Right kidney (tissue), 9 donors: ENCODE data around the gene PRR13.
"Not testable (repeated sequence)": the region's sequence is repeated elsewhere in the genome, so short reads cannot be mapped to it uniquely, and the experiment has no call there.

ENCODE experiments used
- DNase-seq: peaks from one replicate; pipeline ENCODE4 v3.0.0-alpha.2; 2016
- long read RNA-seq, 8 donors: transcript quantifications; one replicate each; lab custom pipeline, GENCODE V29; 2026

PRR13 gene, protein sequence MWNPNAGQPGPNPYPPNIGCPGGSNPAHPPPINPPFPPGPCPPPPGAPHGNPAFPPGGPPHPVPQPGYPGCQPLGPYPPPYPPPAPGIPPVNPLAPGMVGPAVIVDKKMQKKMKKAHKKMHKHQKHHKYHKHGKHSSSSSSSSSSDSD
- long read RNA-seq, donor 1, transcript PRR13-208 (3 exons, 786 nt) = minor isoform, 13 of 100 reads
- long read RNA-seq, donor 1, transcript PRR13-202 (4 exons, 1,229 nt) = major isoform, 39 of 100 reads
- long read RNA-seq, donor 1, transcript PRR13-209 (4 exons, 625 nt) = minor isoform, 8 of 100 reads
- long read RNA-seq, donor 1, partial matches to known transcripts = 37 of 100 reads
- long read RNA-seq, donor 1, other reads (novel, unspliced or antisense) = 0 of 100 reads
- long read RNA-seq, donor 2, transcript PRR13-208 (3 exons, 786 nt) = minor isoform, 9 of 76 reads
- long read RNA-seq, donor 2, transcript PRR13-202 (4 exons, 1,229 nt) = major isoform, 24 of 76 reads
- long read RNA-seq, donor 2, partial matches to known transcripts = 34 of 76 reads
- long read RNA-seq, donor 2, other reads (novel, unspliced or antisense) = 0 of 76 reads
- long read RNA-seq, donor 3, transcript PRR13-202 (4 exons, 1,229 nt) = major isoform, 25 of 56 reads
- long read RNA-seq, donor 3, transcript PRR13-208 (3 exons, 786 nt) = minor isoform, 7 of 56 reads
- long read RNA-seq, donor 3, partial matches to known transcripts = 19 of 56 reads
- long read RNA-seq, donor 3, other reads (novel, unspliced or antisense) = 0 of 56 reads
- long read RNA-seq, donor 4, transcript PRR13-209 (4 exons, 625 nt) = minor isoform, 6 of 75 reads
- long read RNA-seq, donor 4, transcript PRR13-208 (3 exons, 786 nt) = minor isoform, 12 of 75 reads
- long read RNA-seq, donor 4, transcript PRR13-202 (4 exons, 1,229 nt) = major isoform, 31 of 75 reads
- long read RNA-seq, donor 4, partial matches to known transcripts = 26 of 75 reads
- long read RNA-seq, donor 4, other reads (novel, unspliced or antisense) = 0 of 75 reads
- long read RNA-seq, donor 5, transcript PRR13-208 (3 exons, 786 nt) = minor isoform, 11 of 82 reads
- long read RNA-seq, donor 5, transcript PRR13-202 (4 exons, 1,229 nt) = major isoform, 51 of 82 reads
- long read RNA-seq, donor 5, transcript PRR13-209 (4 exons, 625 nt) = minor isoform, 7 of 82 reads
- long read RNA-seq, donor 5, partial matches to known transcripts = 8 of 82 reads
- long read RNA-seq, donor 5, other reads (novel, unspliced or antisense) = 0 of 82 reads
- long read RNA-seq, donor 6, transcript PRR13-208 (3 exons, 786 nt) = minor isoform, 12 of 101 reads
- long read RNA-seq, donor 6, transcript PRR13-202 (4 exons, 1,229 nt) = major isoform, 30 of 101 reads
- long read RNA-seq, donor 6, partial matches to known transcripts = 56 of 101 reads
- long read RNA-seq, donor 6, other reads (novel, unspliced or antisense) = 0 of 101 reads
- long read RNA-seq, donor 7, transcript PRR13-202 (4 exons, 1,229 nt) = major isoform, 30 of 160 reads
- long read RNA-seq, donor 7, transcript PRR13-208 (3 exons, 786 nt) = minor isoform, 18 of 160 reads
- long read RNA-seq, donor 7, partial matches to known transcripts = 105 of 160 reads
- long read RNA-seq, donor 7, other reads (novel, unspliced or antisense) = 0 of 160 reads
- long read RNA-seq, donor 8, transcript PRR13-209 (4 exons, 625 nt) = minor isoform, 5 of 72 reads
- long read RNA-seq, donor 8, transcript PRR13-208 (3 exons, 786 nt) = minor isoform, 12 of 72 reads
- long read RNA-seq, donor 8, transcript PRR13-202 (4 exons, 1,229 nt) = major isoform, 31 of 72 reads
- long read RNA-seq, donor 8, partial matches to known transcripts = 24 of 72 reads
- long read RNA-seq, donor 8, other reads (novel, unspliced or antisense) = 0 of 72 reads

DNA sequence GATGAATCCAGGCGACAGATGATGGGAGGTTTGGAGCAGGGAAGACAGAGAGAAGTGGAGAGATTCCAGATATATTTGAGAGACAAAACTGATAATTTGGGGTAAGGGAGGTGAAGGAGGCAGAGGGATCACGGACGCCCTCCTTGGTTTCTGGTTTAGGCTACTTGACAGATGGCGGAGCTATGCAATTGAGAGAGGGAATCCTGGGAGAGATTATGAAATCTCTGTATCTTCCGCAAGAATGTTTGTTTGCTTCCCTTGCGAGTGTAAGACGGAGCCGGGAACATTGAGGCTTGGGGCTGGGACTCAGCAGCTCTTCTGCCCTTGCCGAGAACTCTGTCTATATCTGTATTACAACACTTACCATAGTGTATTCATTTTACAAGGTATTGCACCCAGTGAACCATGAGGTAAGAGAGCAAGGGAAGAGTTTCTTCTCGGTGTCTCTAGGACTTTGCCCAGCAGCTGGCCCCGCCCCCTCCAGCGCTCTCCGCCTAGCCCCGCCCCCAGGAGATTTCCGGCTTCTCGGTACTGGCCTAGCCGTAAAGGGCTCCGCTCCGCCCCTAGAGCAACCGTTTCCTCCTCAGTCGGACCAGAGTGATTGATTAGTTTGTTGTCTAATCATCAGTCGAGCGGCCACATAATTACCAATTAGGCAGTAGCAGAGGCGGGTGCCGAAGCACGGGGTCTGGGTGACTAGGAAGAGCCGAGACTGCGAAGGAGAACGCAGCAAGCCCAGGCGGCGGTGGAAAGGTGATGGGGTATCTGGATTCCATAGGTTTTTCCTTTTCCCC is at the start of gene PRR13:
PRR13 (plus strand) TSS at position 695 of the 794 bp plus-strand sequence. CDS start 981 bp downstream, outside the sequence.
- peak; percentile 92 for DNase-seq

DNA sequence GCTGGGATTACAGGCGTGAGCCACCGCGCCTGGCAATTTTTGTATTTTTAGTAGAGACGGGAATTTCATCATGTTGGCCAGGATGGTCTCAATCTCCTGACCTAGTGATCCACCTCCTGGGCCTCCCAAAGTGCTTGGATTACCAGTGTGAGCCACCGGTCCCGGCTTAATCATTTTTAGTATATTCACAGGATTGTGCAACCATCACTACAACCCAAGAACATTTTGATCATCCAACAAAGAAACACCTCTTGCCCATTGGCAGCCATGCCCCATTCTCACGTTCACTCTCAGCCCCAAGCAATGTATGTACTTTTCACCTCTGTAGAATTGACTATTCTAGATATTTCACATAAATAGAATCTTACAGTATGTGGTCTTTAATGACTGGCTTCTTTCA is 41.6 kb upstream of the PRR13 start:
- no peak for DNase-seq

DNA sequence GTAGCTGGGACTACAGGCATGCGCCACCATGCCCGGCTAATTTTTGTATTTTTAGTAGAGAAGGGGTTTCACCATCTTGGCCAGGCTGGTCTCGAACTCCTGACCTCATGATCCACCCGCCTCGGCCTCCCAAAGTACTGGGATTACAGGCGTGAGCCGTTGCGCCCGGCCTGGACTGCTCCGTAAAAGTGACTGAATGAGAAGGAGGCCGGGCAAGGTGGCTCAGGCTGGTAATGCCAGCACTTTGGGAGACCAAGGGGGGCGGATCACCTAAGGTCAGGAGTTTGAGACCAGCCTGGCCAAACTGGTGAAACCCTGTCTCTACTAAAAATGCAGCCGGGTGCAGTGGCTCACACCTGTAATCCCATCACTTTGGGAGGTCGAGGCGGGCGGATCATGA is 39.2 kb upstream of the PRR13 start:
- not testable (repeated sequence) for DNase-seq

DNA sequence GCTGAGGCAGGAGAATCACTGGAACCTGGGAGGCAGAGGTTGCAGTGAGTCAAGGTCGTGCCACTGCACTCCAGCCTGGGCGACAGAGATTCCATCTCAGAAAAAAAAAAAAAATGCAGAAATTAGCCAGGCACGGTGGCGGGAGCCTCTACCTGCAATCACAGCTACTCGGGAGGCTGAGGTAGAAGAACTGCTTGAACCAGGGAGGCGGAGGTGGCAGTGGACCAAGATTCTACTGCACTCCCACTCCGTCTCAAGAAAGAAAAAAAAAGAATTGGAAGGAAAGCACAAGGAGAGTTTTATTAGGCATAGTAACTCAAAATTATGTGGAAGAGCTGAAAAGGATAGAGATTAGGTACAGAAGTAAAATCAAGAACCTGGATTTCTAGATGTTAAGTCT is 38.7 kb upstream of the PRR13 start:
- no peak for DNase-seq

DNA sequence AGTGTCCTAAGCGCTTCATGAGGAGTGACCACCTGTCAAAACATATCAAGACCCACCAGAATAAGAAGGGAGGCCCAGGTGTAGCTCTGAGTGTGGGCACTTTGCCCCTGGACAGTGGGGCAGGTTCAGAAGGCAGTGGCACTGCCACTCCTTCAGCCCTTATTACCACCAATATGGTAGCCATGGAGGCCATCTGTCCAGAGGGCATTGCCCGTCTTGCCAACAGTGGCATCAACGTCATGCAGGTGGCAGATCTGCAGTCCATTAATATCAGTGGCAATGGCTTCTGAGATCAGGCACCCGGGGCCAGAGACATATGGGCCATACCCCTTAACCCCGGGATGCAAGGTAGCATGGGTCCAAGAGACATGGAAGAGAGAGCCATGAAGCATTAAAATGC is 30.6 kb upstream of the PRR13 start:
- DNase-seq = no peak

DNA sequence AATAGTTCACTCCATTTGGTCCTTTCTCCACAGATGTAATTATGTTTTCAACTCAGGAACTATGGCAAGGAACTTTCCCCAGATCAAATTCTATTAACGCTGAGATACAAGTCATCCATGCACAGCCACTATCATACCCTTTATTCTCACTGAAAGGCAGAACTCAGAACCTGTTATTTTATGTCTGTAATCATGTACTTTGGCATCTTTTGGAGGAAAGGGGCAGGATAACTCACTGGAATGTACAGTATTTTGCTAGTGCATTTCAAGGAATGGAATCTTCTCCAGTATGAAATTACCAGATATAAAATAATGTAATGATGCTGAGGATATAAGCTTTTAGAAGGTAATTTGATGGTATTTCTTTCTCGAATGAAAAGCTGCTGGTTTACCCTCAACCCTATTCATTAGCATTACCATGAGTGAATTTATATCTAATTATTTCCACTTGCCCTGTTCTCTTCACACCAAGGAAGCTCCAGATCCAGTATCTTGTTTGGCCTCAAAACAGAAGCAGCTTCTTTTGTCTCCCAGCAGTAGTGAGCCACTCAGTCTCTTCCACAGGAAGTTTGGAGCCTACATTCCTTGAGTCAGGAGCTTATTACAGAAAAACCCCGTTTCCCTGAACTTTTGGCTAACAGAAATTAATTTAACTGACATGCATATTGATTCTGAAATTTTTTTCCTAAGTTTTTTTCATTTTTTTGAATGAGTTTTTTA is 27.9 kb upstream of the PRR13 start:
- DNase-seq = no peak

DNA sequence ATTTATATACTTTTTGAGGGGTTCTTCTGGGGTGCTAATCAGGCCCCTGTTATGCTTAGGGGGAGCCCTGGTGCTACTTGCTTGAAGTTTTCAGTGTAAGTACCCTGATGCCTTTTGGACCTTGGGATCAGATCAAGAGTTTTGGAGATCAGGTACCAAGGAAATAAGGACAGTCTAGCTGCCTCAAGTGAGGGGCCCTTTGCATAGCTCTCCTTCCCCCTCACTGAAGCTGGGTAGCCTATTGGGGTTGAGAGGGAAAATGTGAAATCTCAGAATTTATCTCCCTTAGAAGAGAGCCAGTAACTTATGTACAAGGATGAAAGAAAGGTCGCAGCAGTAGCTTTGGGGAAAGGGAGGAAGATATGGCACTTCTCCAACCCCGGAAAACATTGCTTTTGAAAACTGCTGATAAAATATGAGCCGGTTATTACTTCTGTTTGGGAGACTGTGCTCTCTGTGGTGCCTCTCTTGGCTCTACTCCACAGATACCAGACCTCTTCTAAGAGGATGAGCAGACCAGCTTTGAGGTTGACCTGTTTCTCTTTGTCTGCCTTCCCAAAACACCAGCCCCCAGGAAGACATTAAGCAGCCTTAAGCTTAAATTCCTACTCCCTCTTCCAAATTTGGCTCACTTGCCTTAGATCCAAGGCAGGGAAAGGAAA is 26.6 kb upstream of the PRR13 start:
- DNase-seq = no peak

DNA sequence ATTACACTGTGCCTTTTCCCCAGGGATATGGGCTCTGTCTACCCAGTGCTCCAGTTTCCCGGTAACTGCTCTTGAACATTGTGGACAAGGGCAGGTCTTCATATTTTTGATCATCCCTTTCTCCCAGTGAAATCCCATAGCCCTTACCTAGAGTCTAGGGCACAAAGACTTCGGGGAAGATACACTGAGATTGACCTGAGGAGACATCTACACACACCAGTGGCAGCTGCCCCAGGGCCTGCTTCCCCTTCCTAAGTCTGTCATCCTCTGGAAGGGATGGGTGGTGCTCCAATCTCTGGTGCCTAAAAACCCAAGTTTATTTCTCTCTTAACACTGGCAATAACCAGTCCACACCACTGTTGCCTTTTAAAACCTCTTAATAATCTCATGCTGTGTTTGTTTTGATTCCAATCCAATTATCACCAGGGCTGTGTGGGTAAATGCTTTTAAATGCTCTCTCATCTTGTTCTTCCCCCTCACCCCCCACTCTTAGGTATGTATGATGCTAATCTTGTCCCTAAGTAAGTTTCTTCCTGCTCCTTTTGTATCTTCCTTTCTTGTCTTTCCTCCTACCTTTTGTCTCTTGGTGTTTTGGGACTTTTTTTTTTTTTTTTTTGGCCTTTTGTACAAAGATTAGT is 25.7 kb upstream of the PRR13 start:
- not testable (repeated sequence) for DNase-seq

DNA sequence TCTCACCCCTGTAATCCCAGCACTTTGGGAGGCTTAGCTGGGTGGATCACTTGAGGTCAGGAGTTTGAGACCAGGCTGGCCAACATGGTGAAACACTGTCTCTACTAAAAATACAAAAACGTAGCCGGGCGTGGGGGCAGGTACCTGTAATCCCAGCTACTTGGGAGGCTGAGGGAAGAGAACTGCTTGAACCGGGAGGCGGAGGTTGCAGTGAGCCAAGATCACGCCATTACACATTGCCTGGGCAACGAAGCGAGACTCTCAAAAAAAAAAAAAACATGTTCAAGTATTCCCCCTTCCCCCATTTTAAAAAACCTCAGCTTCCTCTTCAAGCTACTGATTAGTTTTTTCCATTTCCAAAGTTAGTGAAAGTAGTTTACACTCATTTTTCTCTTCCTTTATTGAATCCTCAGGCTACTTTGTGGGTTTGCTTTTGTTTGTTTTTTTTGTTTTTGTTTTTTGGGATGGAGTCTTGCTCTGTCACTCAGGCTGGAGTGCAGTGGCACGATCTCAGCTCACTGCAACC is 24.2 kb upstream of the PRR13 start:
- DNase-seq = not testable (repeated sequence)

DNA sequence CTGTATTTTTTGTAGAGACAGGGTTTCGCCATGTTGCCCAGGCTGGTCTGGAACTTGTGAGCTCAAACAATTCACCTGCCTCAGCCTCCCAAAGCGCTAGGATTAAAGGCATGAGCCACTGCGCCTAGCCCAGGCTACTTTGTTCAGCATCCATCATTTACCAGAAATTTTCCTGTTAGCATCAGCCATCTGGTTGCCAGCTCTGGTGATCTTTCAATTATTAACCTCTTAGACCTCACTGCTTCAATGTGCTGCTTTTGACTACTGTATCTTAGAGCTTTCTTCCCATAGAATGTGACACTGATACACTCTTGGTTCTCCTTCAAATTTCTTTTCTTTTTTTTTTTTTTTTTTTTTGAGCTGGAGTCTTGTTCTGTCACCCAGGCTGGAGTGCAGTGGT is 23.3 kb upstream of the PRR13 start:
- no peak for DNase-seq

DNA sequence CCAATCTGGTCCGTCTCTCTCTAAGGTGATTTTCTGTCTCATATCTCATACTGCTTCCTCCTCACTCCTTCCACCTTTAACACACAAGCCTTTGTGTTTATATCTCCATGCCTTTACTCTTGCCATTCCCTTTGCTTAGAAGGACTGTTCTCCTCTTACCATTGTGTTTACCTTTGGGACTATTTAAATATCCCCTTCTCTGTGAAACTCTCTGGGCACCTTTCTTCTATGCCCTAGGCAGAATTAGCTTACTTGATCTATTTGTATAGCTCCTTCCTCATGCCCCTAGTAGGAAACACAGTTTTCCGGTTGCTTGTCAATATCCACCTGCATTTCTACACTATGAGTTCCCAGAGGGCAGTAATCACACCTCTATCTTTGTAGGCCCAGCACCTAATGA is 21.8 kb upstream of the PRR13 start:
- DNase-seq = no peak

DNA sequence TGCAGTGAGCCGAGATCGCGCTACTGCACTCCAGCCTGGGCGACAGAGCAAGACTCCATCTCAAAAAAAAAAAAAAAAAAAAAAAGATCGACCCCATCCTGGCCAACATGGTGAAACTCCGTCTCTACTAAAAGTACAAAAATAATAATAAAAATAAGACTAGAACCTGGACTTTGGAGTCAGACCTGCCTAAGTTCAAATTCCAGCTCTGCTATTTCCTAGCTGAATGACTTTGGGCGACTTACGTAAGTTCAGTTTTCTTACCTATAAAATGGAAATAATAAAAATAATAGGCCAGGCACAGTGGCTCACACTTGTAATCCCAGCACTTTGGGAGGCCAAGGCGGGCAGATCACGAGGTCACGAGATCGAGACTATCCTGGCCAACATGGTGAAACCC is 19.3 kb upstream of the PRR13 start:
- DNase-seq = not testable (repeated sequence)

DNA sequence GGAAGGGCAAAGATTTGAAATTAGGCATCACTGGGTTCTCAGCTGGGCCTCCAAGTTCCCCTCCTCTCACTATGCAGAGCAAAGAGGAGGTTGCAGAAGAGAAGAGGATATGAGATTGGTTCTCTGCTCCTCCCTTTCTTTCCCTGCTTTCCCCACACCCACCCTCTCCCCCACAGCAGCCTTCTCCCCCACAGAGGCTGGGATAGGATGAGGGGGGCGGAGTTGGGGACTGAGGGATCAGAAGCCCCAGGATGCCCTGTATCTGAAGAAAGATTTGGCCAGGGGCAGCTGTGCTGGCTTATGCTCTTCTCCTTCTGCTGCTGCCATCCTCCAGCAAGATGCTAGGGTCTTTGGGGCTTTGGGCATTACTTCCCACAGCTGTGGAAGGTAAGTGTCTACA is 17.9 kb upstream of the PRR13 start, which contains the start of gene AMHR2:
AMHR2 (plus strand) TSS at position 259 of the 400 bp plus-strand sequence; CDS start at position 339, 80 bp downstream.
- no peak for DNase-seq

DNA sequence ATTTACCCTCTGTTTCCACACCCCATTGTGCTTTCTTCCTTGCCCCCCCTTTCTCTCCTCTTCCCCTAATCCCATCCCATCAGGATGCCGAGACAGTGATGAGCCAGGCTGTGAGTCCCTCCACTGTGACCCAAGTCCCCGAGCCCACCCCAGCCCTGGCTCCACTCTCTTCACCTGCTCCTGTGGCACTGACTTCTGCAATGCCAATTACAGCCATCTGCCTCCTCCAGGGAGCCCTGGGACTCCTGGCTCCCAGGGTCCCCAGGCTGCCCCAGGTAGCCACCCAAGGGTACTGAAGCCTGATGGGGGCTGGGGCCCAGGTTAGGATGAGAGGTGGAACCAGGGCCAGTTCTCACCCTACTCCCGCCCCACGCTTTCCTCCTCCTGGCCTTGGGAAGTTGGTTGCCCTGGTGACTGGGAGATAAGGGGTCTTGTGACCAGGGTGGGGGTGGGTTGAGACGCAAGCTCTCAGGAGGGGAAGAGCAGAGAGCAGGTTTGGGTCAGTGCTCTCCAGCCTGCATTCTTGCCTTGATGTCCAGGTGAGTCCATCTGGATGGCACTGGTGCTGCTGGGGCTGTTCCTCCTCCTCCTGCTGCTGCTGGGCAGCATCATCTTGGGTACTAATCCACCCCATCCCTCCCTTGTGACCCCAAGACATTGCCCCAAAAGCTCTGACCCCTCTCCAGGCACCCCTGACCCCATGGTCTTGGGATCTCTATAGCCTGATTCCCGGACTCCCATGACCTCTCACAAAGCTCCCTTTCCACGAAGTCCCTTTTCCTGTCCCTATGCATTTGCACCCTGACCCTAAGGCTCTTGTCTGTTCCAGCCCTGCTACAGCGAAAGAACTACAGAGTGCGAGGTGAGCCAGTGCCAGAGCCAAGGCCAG is 16.7 kb upstream of the PRR13 start:
- no peak for DNase-seq

DNA sequence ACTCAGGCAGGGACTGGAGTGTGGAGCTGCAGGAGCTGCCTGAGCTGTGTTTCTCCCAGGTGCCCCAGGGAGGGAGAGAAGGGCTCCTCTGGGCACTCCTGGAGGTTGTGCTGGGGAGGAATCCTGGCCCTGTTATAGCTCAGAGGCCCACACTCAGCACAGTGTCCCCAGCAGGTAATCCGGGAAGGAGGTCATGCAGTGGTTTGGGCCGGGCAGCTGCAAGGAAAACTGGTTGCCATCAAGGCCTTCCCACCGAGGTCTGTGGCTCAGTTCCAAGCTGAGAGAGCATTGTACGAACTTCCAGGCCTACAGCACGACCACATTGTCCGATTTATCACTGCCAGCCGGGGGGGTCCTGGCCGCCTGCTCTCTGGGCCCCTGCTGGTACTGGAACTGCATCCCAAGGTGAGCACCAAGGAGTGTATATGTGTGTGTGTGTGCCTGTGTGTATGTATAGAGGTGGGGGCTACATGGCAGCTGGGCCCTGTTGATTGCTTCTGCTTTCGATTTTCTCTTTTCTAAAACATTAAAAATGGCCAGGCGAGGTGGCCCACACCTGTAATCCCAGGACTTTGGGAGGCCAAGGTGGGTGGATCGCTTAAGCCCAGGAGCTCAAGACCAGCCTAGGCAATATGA is 15.9 kb upstream of the PRR13 start:
- DNase-seq = no peak

DNA sequence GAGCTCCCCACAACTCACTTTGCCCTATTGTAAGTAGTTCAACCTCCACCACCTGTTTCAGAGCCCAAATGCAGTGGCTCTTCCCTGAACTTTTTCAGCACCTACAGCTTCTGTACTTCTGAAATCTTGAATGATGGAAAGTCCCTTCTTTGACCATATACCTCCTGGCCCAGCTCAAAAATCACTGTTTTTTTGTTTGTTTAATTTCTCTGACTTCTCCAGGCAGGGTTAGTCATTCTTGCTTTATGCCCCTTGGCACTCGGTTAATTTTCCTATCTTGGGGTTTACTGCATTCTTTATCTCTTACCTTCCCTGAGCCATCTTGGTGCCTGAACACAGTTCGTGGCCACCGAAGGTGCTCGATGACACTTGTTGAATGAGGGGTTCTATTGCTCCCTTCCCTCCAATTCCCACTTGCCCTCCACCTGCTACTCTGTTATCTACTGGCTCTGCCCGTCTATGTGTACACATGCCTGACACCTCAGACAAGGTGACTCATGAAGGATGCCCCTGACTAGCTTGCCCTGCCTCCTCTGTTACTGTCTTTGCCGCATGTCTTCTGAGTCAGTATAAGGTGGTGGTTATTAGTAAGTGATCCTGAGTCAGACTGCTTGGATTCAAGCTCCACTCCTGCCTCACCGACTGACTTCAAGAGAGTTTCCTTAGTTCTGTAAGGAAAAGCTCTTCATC is 13.5 kb upstream of the PRR13 start:
- no peak for DNase-seq
